Transverse colon (tissue), 4 donors: Measurements from ENCODE around the gene MBTD1. TPM values are rescaled to one million over a fixed set of nuclear protein-coding genes. Genes with fewer than 3 reads are reported as not detected.

ENCODE experiments used
- DNase-seq: peaks from one replicate; pipeline ENCODE4 v3.0.0-alpha.2; 2019
- H3K27ac ChIP-seq, 4 donors: fragments of 200-600 bp; sonication (generic); 2 replicates each; pipeline ENCODE4 v1.5.1; 2016 to 2018; ENCODE audit warnings: inconsistent platforms in 4 of 4
- H3K27me3 ChIP-seq: fragments of 200-600 bp; sonication (generic); 2 replicates; pipeline ENCODE4 v1.5.1; 2017; ENCODE audit warnings: inconsistent platforms
- H3K36me3 ChIP-seq, 4 donors: fragments of 200-600 bp; sonication (generic); 2 replicates each; pipeline ENCODE4 v1.5.1; 2017 to 2019; ENCODE audit warnings: inconsistent platforms in 4 of 4
- H3K4me1 ChIP-seq, 4 donors: fragments of 200-600 bp; sonication (generic); 2 replicates each; pipeline ENCODE4 v1.5.1; 2017 to 2020; ENCODE audit warnings: inconsistent platforms in 4 of 4
- H3K4me3 ChIP-seq, 4 donors: fragments of 200-600 bp; sonication (generic); 1 replicate in 1 of 4; 2 replicates in 3 of 4; pipeline versions ENCODE4 v1.5.1 to v1.6.1; 2017 to 2019; ENCODE audit warnings: inconsistent platforms in 4 of 4
- H3K9me3 ChIP-seq, 2 donors: fragments of 200-600 bp; sonication (generic); 2 replicates each; pipeline ENCODE4 v1.5.1; 2017 to 2019; ENCODE audit warnings: inconsistent platforms in 2 of 2
- CTCF ChIP-seq, 5 experiments: fragments of 200-600 bp in 3 of 5; fragments of 450-650 bp in 2 of 5; sonication (generic) in 3 of 5; IDR thresholded peaks; 1 replicate in 2 of 5; 2 replicates in 3 of 5; pipeline ENCODE4 v1.5.1; 2016 to 2017; ENCODE audit warnings: antibody characterized with exemption in 5 of 5, inconsistent platforms in 3 of 5, mild to moderate bottlenecking in 2 of 5, moderate library complexity in 1 of 5
- EP300 ChIP-seq: sonication (generic); formaldehyde crosslinking; IDR thresholded peaks from one replicate; pipeline ENCODE4 v1.6.1; 2017; ENCODE audit warnings: antibody characterized with exemption, low read depth
- POLR2A ChIP-seq: fragments of 450-650 bp; IDR thresholded peaks from one replicate; pipeline ENCODE4 v1.6.1; 2016; ENCODE audit warnings: antibody characterized with exemption, mild to moderate bottlenecking, moderate library complexity
- POLR2AphosphoS5 ChIP-seq, 3 donors: sonication (generic); formaldehyde crosslinking; IDR thresholded peaks; one replicate each; pipeline ENCODE4 v1.6.1; 2016; ENCODE audit warnings: antibody characterized with exemption in 3 of 3
- WGBS, 2 donors: methylation state at CpG; one replicate each; pipeline ENCODE4 v1.1.5; 2018; ENCODE audit warnings: low coverage in 1 of 2; 5-methylcytosine and 5-hydroxymethylcytosine counted together
- in situ Hi-C, 4 donors: fragments of 200-750 bp; cut with MboI; loops; one replicate each; pipeline versions ENCODE4 v1.15.0 to v1.15.1; 2017; ENCODE audit warnings: low sequenced_read_pairs in 3 of 4, low pct_ligation_motif_present in 1 of 4, low pct_unique_long_range_greater_than_20kb in 1 of 4
- intact Hi-C: fragments of 100-400 bp; cut with DNase I; formaldehyde crosslinking; loops from one replicate; pipeline ENCODE4 v1.15.1; 2023; ENCODE audit warnings: low total_unique reads
- total RNA-seq, 4 donors: library from RNA; depleted of rRNA; stranded (reverse); fragments of >200 nt; gene quantifications; one replicate each; pipeline ENCODE4 v1.1.0, GENCODE V29; 2016

The MBTD1 gene
- total RNA-seq, 4 donors from 2014 or later, result 3.8 to 28.1 (median 12.3) TPM

GRCh38 chr17:51289696-51290111 lies 29.9 kb upstream of the MBTD1 start:
- Histone ChIP-seq H3K4me1 (no peaks in the 10 kb centered on the region), H3K36me3 (peaks cover 0 to 51% (median 17%) of the 10 kb centered on the region in 4 donors), H3K9me3 (no peaks in the 10 kb centered on the region), H3K4me3 (no peak overlapping the region), H3K27ac (no peak overlapping the region), H3K27me3 (no peaks in the 10 kb centered on the region)
- intact Hi-C loops (no loop called here), in situ Hi-C loops (no loop called here)
- 73 to 79% methylated on average over 2 of the region's 2 CpGs for WGBS, 2 donors
- no peak for TF ChIP-seq POLR2A
- no peak for TF ChIP-seq CTCF (IDR thresholded peaks at IDR 0.05)
- no peak for TF ChIP-seq EP300
- TF ChIP-seq POLR2AphosphoS5 (IDR thresholded peaks at IDR 0.05), result no peak
- DNase-seq, result no peak

GRCh38 chr17:51287412-51287811 lies 27.6 kb upstream of the MBTD1 start:
- intact Hi-C loops, result no loop called here
- Histone ChIP-seq H3K9me3 (no peaks in the 10 kb centered on the region), H3K4me3 (no peak overlapping the region), H3K4me1 (no peaks in the 10 kb centered on the region), H3K27me3 (no peaks in the 10 kb centered on the region), H3K27ac (no peak overlapping the region), H3K36me3 (peaks cover 0 to 55% (median 20%) of the 10 kb centered on the region in 4 donors)
- no peak for TF ChIP-seq CTCF (IDR thresholded peaks at IDR 0.05)
- TF ChIP-seq POLR2AphosphoS5 (IDR thresholded peaks at IDR 0.05), result no peak
- no peak for TF ChIP-seq POLR2A
- TF ChIP-seq EP300, result no peak
- no peak for DNase-seq
- in situ Hi-C loops, result no loop called here
- 97 to 100% methylated on average over 1 of the region's 1 CpG for WGBS, 2 donors

- intact Hi-C loops, result no loop called here
- in situ Hi-C loops, result no loop called here
- TF ChIP-seq POLR2A (no peak), POLR2AphosphoS5 (IDR thresholded peaks at IDR 0.05) (no peak), CTCF (IDR thresholded peaks at IDR 0.05) (no peak), EP300 (no peak)
Measured at GRCh38 chr17:51279183-51279582, 19.3 kb upstream of the MBTD1 start.

GRCh38 chr17:51275381-51275780 lies 15.5 kb upstream of the MBTD1 start:
- no peak for DNase-seq
- WGBS, 2 donors, result 81 to 100% methylated on average over 1 of the region's 1 CpG
- no peak for TF ChIP-seq EP300
- no peak for TF ChIP-seq POLR2AphosphoS5 (IDR thresholded peaks at IDR 0.05)
- TF ChIP-seq POLR2A, result no peak
- TF ChIP-seq CTCF (IDR thresholded peaks at IDR 0.05), result no peak
- no peaks in the 10 kb centered on the region for H3K4me1 ChIP-seq
- intact Hi-C loops, result no loop called here
- H3K27me3 ChIP-seq, result no peaks in the 10 kb centered on the region
- H3K36me3 ChIP-seq, result peaks cover 0 to 59% (median 16%) of the 10 kb centered on the region in 4 donors
- no peaks in the 10 kb centered on the region for H3K9me3 ChIP-seq
- H3K27ac ChIP-seq, result no peak overlapping the region
- in situ Hi-C loops, result no loop called here
- no peak overlapping the region for H3K4me3 ChIP-seq

More at GRCh38 chr17:51279183-51279582, 19.3 kb upstream of the MBTD1 start:
- Histone ChIP-seq H3K36me3 (peaks cover 0 to 45% (median 16%) of the 10 kb centered on the region in 4 donors), H3K27ac (no peak overlapping the region), H3K4me3 (no peak overlapping the region), H3K9me3 (no peaks in the 10 kb centered on the region), H3K27me3 (no peaks in the 10 kb centered on the region), H3K4me1 (no peaks in the 10 kb centered on the region)
- DNase-seq, result no peak
